Upper lobe of left lung (tissue), 4 donors: Measurements from ENCODE around the gene PARD3B.

Experiments
- EP300 ChIP-seq, 4 donors: sonication (generic); formaldehyde crosslinking; IDR thresholded peaks; one replicate each; pipeline ENCODE4 v1.5.1; 2017; ENCODE audit warnings: antibody characterized with exemption in 4 of 4, control low read depth in 2 of 4
- POLR2A ChIP-seq, 4 donors: fragments of 450-650 bp; IDR thresholded peaks; one replicate each; pipeline ENCODE4 v1.5.1; 2016 to 2017; ENCODE audit warnings: antibody characterized with exemption in 4 of 4, mild to moderate bottlenecking in 2 of 4
- POLR2AphosphoS5 ChIP-seq, 2 donors: sonication (generic); formaldehyde crosslinking; IDR thresholded peaks; one replicate each; pipeline ENCODE4 v1.5.1; 2017; ENCODE audit warnings: antibody characterized with exemption in 2 of 2
- TF ChIP-seq, protein P1 (sequence below), 6 experiments: fragments of 450-650 bp in 4 of 6; fragments of 200-600 bp in 2 of 6; sonication (generic) in 2 of 6; IDR thresholded peaks; one replicate each; pipeline ENCODE4 v1.5.1; 2016 to 2019; ENCODE audit warnings: antibody characterized with exemption in 6 of 6

DNA sequence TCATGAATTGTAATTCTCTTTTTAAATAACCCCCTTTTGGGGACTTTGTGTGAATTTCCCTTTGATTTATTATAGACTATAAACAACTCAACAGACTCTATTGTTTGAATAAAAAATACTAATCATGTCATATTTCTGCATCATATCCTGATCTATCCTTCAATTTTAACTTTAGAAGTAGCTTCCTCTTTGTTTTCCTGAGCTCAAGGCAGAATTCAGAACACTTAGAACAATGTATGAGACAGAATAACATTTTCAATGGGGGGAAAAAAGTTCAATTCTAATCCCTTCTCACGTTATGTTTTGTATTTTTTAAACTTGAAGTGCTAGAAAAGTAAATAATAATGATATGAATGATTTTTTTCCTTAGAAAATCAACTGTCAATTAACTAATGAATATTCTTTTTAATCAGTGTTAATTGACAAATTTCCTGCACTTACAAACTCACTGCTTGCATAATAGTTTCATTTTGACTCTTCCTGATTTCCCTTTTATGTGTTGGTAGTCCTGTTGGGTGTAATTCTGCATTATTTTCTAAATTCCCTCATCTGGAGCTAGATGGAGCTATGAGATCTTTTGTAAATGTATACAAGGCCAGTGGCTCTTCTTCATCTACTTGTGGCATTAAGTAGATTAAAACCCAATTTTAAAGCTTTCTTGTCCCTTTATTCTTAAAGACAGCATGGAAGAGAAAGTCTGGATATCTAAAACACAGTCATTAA is 326.1 kb downstream of the PARD3B start:
- TF ChIP-seq, protein P1, sequence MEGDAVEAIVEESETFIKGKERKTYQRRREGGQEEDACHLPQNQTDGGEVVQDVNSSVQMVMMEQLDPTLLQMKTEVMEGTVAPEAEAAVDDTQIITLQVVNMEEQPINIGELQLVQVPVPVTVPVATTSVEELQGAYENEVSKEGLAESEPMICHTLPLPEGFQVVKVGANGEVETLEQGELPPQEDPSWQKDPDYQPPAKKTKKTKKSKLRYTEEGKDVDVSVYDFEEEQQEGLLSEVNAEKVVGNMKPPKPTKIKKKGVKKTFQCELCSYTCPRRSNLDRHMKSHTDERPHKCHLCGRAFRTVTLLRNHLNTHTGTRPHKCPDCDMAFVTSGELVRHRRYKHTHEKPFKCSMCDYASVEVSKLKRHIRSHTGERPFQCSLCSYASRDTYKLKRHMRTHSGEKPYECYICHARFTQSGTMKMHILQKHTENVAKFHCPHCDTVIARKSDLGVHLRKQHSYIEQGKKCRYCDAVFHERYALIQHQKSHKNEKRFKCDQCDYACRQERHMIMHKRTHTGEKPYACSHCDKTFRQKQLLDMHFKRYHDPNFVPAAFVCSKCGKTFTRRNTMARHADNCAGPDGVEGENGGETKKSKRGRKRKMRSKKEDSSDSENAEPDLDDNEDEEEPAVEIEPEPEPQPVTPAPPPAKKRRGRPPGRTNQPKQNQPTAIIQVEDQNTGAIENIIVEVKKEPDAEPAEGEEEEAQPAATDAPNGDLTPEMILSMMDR (IDR thresholded peaks at IDR 0.05) = peak in 1 of 6 experiments; percentile 23
- TF ChIP-seq POLR2AphosphoS5 (IDR thresholded peaks at IDR 0.05) (no peak), EP300 (IDR thresholded peaks at IDR 0.05) (no peak), POLR2A (IDR thresholded peaks at IDR 0.05) (no peak)
